GM10266 (cell line): ENCODE data around the gene GALC.

Experiments
- DNase-seq: peaks from one replicate; pipeline ENCODE4 v3.0.0; 2012; ENCODE audit errors: extremely low spot score
- CTCF ChIP-seq: IDR thresholded peaks from 2 replicates; pipeline ENCODE4 v1.5.1; 2012; ENCODE audit warnings: mild to moderate bottlenecking, low read depth; ENCODE audit not compliant: control insufficient read depth, insufficient read depth; ENCODE audit errors: missing control alignments

The GALC gene

GRCh38 chr14:88007608-88008007 lies 14.6 kb upstream of the GALC start:
- TF ChIP-seq CTCF: no peak
- DNase-seq: no peak

- DNase-seq: peak; percentile 46
- TF ChIP-seq CTCF: no peak
Measured at GRCh38 chr14:88005978-88006851, 13.2 kb upstream of the GALC start.

GRCh38 chr14:88005050-88005481 lies 12.1 kb upstream of the GALC start, which contains the start of gene GPR65:
GPR65 (plus strand) TSS chr14:88005135; CDS start chr14:88010848, 5,713 bp downstream.
- TF ChIP-seq CTCF: no peak
- DNase-seq: peak; percentile 37

GRCh38 chr14:88004506-88005036 lies 11.6 kb upstream of the GALC start:
- no peak for TF ChIP-seq CTCF
- DNase-seq: no peak

- DNase-seq: no peak
- no peak for TF ChIP-seq CTCF
Measured at GRCh38 chr14:88003425-88003824, 10.4 kb upstream of the GALC start.

- DNase-seq: no peak
- TF ChIP-seq CTCF: no peak
Measured at GRCh38 chr14:88002421-88003075, 9.6 kb upstream of the GALC start.
